Hematopoietic multipotent progenitor cell treated with erythropoietin and hydrocortisone succinate and interleukin-3 and kit ligand, for 17 days (in vitro differentiated cells): ENCODE measurements around the gene COL6A3.

Experiments used
- DNase-seq: peaks from one replicate; pipeline ENCODE4 v3.0.0-alpha.2; 2015; ENCODE audit warnings: low spot score

Gene COL6A3, protein sequence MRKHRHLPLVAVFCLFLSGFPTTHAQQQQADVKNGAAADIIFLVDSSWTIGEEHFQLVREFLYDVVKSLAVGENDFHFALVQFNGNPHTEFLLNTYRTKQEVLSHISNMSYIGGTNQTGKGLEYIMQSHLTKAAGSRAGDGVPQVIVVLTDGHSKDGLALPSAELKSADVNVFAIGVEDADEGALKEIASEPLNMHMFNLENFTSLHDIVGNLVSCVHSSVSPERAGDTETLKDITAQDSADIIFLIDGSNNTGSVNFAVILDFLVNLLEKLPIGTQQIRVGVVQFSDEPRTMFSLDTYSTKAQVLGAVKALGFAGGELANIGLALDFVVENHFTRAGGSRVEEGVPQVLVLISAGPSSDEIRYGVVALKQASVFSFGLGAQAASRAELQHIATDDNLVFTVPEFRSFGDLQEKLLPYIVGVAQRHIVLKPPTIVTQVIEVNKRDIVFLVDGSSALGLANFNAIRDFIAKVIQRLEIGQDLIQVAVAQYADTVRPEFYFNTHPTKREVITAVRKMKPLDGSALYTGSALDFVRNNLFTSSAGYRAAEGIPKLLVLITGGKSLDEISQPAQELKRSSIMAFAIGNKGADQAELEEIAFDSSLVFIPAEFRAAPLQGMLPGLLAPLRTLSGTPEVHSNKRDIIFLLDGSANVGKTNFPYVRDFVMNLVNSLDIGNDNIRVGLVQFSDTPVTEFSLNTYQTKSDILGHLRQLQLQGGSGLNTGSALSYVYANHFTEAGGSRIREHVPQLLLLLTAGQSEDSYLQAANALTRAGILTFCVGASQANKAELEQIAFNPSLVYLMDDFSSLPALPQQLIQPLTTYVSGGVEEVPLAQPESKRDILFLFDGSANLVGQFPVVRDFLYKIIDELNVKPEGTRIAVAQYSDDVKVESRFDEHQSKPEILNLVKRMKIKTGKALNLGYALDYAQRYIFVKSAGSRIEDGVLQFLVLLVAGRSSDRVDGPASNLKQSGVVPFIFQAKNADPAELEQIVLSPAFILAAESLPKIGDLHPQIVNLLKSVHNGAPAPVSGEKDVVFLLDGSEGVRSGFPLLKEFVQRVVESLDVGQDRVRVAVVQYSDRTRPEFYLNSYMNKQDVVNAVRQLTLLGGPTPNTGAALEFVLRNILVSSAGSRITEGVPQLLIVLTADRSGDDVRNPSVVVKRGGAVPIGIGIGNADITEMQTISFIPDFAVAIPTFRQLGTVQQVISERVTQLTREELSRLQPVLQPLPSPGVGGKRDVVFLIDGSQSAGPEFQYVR (N-terminal part only)

DNA sequence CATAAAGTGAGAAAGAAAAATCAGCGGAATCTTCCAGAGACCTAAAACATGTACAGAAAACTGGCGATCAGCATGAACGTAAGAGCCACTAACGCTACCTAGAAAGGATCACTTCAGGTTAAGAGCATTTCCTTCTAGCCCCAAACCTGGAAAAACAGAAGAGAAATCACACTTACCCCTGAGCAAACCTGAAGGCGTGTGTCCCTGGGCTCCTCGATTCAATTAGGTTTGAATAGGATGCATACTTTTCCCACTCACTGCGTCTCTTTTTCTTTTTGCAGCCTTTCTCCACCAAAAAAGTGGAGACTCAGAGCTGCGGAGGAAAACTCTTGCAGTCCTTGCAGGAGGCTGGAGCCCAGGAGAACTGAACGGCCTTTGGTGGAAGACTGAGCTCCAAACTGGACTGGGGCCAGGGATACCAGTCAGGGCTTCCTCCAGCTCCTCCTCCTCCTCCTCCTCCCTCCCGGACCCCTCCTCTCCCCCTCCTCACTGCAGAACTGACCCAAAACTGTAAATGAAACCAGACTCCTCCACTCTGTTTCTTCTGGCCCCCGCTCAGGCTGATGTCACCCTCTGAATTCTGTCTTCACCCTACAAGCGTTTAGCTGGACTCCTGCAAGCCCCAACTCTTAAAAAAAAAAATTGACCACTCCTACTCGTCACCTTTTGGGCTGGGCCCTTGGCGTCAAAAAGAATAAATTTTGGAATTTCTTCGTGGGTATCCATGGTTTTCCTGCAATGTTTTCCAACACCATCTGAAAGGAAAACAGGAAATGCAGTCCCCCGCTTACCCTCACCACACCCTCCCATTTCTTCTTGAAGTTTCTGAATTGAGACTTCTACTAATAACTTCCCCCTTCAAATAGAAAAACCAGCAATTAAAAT is at the start of gene COL6A3:
COL6A3 (minus strand) TSS at position 388 of the 885 bp plus-strand sequence. CDS start 17,347 bp downstream, outside the sequence.
- no peak for DNase-seq

- no peak for DNase-seq
Measured at GRCh38 chr2:237459741-237460174, 45.8 kb upstream of the COL6A3 start.

GRCh38 chr2:237459226-237459625 is 45.3 kb upstream of the COL6A3 start:
- no peak for DNase-seq

DNA sequence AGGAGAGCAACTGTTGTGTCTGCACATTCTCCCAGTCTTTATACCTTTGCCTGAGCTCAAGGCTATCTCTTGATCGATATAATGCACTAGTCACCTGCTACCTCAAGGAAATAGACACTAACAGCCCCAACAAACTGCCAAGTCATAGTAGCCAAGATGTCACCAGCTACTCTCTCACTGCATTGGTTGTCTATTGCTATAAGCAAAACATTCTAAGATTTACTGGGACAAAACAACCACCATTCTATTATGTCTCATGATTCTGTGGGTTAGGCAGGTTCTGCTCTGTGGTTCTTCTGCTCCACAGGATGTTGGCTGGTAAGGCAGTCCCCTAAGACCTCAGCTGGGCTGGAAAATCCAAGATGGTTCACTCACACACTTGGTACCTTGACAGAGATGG is 44.6 kb upstream of the COL6A3 start:
- no peak for DNase-seq

DNA sequence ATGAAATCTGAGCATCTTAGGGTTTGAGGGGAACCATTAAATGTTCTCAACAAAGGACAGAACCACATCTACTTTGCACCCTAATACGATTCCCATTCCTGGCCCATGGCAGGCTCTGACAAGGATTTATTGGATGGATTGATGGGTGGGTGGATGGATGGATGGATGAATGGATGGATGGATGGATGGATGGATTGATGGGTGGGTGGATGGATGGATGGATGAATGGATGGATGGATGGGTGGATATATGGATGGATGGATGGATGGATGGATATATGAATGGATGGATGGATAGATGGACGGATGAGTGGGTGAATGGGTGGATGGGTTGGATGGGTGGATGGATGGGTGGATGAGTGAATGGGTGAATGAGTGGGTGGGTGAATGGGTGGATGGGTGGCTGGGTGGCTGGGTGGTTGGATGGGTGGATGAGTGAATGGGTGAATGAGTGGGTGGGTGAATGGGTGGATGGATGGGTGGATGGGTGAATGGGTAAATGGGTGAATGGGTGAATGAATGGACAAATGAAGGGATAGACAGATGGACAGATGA is 43.5 kb upstream of the COL6A3 start:
- DNase-seq: no peak

- no peak for DNase-seq
Measured at GRCh38 chr2:237456200-237456843, 42.4 kb upstream of the COL6A3 start.

GRCh38 chr2:237455764-237456163 is 41.8 kb upstream of the COL6A3 start:
- DNase-seq: no peak

DNA sequence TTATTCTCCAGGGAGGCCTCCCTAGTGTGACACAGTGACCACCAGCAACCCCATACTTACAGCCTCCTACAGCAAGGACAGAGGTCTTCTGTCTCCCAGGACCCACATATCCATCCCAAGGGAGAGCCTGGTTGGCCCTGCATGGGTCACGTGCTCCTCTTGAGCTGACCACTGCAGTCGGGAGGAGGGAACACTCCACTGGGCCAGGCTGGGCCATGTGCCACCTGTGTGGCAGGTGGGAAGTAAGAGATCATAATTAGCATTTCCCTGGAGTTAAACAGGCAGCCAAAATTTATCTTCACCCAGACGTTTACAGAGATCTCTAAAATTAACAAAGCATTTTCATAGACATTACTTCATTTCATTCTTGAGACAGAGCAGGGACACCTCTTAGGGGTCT is 39.7 kb upstream of the COL6A3 start:
- DNase-seq: no peak

GRCh38 chr2:237452861-237453260 is 38.9 kb upstream of the COL6A3 start:
- DNase-seq: no peak

DNA sequence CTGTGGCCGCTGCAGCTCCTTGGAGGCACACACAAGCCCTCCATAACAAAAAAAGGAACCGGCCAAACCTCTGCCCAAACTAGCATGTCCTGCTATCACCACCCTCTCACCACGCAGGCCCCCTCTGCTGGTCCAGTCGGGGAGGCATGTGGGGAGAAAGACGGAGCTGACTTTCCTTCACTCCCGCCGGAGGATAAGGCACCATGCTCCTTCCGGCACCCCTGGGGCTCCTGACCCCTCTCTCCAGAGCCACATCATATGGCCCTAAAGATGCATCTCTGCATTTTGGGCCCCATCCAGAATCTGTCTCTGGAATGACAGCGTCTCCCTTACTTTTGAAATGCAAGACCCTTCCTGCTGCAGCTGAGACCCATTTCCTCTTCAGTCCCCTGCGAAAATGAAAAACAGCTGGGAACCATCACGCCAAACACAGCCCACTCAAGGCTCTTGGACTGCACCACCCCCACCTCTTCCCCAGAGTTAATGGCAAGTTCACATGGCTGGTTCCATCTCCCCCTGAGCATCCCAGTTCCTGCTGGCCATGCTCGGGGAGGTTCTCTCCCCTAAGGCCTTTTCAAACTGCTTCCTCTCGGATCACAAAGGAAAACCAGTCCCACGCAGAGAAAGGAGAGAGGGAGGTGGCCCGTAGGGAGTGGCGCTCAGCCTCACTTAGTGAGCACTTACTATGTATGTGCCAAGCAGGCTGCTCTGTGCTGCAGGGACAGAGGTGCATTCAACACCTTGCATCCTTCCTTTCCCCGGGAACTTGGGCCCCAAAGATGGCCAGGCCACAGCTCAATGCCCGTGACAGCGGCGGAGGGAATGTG is 37.9 kb upstream of the COL6A3 start:
- no peak for DNase-seq

DNA sequence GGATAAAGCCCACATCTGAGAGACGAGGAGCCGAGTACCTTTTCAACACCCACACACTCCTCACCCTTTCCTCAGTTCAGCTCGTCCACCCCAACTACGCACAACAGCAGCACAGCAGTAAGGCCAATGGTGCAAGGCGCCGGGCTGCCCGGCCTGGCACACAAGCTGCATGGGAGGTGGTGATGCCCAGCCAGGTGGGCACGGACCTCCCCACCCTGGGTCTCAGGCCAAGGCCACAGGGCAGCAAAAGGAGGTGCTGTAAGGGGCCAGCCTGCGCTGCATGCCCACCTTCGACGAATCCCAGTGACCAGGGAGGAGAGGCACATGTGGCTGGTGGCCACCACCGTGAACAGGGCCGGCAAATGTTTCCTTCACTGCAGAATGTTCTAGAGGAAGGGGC is 36.6 kb upstream of the COL6A3 start:
- DNase-seq: no peak

DNA sequence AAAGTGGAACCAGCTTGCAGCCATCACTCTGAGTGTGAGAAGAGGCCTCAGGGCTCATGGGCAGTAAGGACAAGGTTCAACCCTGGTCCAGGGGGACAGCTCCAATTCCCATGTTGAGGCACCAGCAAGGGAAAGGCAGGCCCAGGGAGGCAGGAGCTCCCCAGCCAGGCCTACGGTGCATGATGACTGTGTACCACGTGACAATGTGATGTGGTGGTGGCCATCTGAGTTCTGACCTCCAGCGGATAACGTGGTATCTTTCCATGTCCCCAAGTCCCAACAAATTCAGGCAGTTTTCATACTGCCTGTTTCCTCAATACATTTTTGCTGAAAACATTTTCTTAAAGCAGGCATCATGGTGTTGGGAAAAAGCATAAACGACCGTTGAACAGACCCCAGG is 36.1 kb upstream of the COL6A3 start:
- DNase-seq: no peak

- no peak for DNase-seq
Measured at GRCh38 chr2:237449193-237449881, 35.4 kb upstream of the COL6A3 start.

- no peak for DNase-seq
Measured at GRCh38 chr2:237448626-237449025, 34.7 kb upstream of the COL6A3 start.

DNA sequence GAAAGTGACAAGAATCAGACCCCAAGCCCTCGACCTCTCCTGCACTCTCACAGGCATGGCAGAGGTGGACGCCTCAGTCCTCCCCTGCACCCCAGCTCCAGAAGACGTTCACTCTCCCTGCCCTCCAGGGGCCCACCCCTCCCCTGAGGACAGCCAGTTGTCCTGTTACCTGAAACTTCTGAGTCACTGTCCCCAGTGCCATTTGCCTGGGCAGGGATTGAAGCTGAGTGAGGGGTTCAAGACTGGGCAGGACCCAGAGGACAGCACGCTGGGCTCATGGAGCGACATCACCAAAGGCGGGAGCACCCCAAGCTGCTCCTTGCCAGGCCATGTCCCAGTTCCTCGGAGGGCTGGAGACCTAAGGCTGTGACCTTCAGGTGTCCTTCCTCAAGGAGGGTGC is 34.2 kb upstream of the COL6A3 start:
- DNase-seq: no peak

GRCh38 chr2:237447496-237447895 is 33.5 kb upstream of the COL6A3 start:
- DNase-seq: no peak

DNA sequence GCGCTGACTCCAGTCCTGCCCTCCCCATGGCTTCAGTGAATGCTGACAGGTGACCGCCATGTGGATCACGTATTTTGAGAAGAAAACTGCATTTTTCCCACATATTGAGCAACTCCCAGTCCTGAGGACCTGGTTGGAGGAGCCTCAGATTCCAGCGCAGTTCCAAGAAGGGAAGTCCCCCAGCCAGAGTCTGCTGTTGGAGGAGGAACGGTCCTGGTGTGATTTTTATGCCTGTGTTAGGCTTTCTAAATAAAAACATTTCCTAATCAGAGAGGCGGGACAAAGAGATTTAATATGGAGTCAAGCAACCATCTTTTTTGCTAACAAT is 32.3 kb upstream of the COL6A3 start:
- no peak for DNase-seq

DNA sequence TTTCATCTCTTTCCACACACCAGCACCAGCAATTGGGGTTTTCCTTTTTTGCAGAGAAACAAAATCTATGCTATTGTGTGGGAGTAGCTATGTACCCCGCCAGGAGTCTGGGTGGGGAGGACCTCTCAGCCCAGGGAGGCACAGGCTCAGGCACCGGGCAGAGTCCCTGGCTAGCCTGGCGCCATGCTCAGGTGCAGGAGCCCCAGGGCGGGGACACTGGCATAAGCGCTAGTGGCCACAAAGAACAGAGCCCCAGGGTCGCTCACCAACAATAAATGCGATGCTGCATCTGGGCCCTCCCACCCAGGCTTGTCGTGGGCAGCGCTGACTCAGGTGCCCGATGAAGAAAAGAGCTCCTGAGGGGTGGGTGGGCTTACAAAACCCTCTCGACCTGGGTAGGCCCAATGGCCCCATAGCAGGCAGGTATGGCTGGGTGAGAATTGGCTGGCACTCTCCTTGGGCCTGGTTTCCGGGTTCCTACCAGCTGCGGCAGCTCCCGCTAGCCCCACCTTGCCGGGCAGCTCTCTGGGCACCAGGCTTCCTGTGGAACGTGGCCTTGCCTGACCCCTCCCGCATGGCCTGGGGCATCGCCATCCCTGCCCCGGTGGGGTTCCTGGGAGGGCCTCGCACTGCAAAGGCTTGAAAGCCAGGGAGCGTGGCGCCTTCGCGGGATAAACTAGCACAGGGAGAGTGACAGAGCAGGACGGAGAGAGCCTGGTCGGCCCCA is 31.8 kb upstream of the COL6A3 start:
- no peak for DNase-seq
